ENCODE results near the gene KLHL3.
"Not testable (repeated sequence)": the region's sequence is repeated elsewhere in the genome, so short reads cannot be mapped to it uniquely, and the experiment has no call there.

Gene KLHL3, protein sequence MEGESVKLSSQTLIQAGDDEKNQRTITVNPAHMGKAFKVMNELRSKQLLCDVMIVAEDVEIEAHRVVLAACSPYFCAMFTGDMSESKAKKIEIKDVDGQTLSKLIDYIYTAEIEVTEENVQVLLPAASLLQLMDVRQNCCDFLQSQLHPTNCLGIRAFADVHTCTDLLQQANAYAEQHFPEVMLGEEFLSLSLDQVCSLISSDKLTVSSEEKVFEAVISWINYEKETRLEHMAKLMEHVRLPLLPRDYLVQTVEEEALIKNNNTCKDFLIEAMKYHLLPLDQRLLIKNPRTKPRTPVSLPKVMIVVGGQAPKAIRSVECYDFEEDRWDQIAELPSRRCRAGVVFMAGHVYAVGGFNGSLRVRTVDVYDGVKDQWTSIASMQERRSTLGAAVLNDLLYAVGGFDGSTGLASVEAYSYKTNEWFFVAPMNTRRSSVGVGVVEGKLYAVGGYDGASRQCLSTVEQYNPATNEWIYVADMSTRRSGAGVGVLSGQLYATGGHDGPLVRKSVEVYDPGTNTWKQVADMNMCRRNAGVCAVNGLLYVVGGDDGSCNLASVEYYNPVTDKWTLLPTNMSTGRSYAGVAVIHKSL

DNA sequence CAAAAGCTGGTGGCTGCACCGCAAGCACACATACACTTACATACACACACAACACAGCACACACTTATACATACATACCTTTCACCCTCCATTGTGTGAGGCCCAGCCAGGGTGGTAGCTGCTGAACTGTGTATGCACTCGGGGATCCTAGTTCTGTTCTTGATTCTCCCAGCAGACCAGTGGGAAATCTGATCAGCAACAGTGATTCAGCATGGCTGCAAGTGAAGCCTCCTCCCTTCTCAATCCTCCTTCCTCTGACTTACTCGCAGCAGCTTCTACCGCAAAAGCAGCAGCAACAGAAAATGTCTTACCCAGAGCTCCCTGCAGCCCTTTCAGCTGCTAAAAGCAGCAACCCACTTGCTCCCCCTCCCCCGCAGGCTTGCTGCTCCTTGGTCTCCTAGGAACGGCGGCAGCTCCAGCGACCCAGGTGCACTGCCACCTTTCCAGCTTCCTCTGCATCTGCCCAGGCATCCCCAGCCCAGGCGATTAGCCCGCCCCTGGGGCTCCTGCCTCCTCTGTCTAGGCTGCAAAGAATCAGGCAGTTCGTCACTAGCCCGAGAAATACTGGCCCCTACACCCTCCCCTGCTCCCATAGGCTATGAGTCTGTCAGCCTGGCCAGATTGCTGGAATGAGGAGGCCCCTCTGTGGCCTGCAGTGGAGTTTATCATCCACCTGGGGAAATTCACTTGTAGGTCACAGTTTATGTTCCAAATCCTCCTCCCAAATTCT, at the start of gene KLHL3:
Gene KLHL3, minus strand, starts transcription at position 535 of the 730 bp plus-strand sequence. Its CDS starts 443 bp downstream, at position 92.
- no peak for DNase-seq (ENCODE audit: low read depth in 2 of 2, low spot score in 1 of 2)

DNA sequence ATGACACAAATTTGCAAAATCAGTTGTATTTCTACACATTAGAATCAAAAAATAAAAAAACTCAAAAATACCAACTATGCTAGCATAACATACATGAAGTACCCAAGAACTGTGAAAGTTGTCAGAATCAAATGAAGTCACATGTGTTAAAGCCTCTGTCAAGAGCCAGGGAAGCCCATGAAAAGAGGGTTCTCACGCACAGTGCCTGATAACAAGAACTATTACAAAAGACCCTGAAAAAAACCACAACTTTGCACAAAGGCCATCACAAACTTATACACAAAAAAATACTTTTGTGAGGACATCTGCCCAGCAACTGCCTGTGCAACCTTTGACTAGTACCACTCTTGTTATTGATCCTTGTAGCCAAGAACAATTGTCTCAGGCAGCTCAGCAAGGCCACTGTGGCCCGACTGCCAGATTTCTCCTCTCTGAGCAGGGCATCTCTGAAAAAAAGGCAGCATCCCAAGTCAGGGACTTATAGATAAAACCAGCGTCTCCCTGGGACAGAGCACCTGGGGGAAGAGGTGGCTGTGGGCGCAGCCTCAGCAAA, 47.2 kb upstream of the KLHL3 start:
- DNase-seq (ENCODE audit: low read depth in 2 of 2, low spot score in 1 of 2): no peak

DNA sequence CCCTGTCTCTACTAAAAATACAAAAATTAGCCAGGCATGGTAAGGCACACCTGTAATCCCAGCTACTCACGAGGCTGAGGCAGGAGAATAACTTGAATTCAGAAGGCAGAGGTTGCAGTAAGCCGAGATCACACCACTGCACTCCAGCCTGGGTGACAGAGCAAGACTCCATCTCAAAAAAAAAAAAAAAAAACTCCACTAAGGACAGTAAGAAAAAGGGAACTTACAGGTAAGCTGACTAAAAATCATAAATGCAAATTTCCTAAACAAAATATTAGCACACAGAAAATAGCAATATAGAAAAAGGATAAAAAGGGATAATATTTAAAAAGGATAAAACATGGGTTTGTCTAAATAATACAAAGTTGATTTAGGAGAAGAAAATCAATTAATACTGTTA, 46.2 kb upstream of the KLHL3 start:
- DNase-seq (ENCODE audit: low read depth in 2 of 2, low spot score in 1 of 2): no peak

DNA sequence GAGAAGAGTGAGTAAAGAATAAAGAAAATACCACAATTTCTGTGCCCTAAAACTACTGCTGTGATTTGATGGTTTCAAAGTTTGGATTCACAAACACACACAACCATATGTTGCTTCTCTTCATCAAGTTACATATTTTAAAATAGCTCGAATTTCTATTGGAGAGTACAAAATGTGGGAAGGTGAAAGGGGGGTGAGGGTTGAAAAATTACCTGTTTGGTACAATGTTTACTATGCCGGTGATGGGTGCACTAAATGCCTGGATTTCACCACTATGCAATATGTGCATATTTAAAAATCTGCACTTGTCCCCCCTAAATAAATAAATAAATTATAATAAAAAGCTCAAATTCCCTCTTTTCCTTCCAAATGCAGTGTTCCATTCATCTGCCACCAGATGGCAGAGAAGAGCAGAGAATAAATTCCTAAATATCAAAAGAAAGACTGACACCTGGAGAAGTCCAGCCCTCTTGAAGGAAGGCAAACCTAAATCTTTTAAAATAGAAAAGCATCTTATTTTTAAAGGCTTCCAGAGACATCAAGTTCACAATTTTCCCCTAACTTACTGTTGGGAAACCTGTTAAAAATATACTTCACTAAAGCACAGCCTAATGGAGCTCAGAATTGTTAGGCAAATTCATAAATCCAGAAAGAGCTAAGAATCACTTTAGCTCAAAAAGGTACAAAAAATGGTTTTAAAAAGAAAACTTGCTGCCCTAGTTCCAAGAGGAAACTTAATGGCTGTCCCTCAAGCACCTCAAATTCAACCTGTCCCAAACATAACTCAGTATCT, 43.1 kb upstream of the KLHL3 start:
- DNase-seq (ENCODE audit: low read depth in 2 of 2, low spot score in 1 of 2): no peak

DNA sequence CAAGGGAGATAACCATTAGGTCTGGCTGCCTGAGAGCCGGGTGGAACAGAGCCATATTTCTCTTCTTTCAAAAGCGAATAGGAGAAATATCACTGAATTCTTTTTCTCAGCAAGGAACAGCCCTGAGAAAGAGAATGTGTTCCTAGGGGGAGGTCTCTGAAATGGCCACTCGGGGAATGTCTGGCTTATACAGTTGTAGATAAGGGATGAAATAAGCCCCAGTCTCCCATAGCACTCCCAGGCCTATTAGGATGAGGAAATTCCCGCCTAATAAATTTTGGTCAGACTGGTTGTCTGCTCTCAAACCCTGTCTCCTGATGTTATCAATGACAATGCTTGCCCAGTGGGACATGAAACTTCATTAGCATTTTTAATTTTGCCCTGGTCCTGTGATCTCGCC, 32.0 kb upstream of the KLHL3 start:
- not testable (repeated sequence) for DNase-seq (ENCODE audit: low read depth in 2 of 2, low spot score in 1 of 2)

DNA sequence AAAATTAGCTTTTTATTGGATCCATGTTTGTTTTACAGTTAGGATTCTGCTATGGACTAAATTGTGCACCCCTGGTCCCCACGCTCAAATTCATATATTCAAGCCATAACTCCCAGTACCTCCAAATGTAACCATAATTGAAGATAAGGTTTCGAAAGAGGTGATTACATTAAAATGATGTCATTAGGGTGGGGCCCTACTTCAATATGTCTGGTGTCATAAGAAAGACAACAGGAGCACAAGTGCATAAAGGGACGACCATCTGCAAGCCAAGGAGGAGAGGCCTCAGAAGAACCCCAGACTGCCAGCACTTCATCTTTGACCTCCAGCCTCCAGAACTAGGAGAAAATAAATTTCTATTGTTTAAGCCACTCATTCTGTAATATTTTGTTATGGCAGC, 25.7 kb upstream of the KLHL3 start:
- DNase-seq (ENCODE audit: low read depth in 2 of 2, low spot score in 1 of 2): no peak

DNA sequence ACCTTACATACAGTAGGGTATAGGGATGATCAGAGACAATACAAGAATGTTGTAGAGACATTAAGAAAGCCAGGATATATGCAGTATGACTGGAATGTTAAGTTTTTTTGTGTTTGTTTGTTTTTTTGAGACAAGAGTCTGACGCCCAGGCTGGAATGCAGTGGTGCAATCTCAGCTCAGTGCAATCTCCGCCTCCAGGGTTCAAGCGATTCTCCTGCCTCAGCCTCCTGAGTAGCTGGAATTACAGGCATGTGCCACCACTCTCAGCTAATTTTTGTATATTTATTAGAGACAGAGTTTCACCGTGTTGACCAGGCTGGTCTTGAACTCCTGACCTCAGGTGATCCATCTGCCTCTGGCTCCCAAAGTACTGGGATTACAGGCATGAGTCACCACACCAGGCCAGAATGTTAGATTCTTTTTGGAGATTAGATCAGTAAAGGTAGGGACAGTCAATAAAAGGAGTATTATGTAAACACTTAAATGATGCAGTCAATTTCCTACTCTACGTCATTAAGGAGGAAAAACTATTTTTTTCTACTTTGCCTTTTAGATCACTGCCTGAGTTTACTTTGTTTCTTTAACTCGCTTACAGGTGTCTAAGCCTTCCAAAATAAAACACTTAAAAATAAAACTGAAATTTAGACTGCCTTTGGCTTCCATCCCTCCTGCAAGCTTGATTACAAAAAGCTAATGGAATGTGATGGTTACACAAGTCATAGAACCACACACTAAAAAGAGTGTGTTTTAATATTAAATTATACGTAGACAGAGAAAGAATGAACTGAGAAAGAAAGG, 25.0 kb upstream of the KLHL3 start:
- DNase-seq (ENCODE audit: low read depth in 2 of 2, low spot score in 1 of 2): no peak

DNA sequence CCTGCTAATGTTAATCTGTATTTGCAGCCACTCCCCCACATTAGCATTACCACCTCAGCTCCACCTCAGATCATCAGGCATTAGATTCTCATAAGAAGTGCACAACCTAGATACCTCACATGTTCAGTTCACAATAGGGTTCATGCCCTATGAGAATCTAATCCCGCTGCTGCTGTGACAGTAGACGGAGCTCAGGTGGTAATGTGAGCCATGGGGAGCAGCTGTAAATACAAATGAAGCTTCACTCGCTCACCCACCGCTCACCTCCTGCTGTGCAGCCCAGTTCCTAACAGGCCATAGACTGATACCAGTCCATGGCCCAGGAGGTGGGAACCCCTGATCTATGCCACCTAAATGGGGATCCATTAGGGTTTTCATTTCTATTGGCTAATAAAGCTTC, 24.4 kb upstream of the KLHL3 start:
- DNase-seq (ENCODE audit: low read depth in 2 of 2, low spot score in 1 of 2): no peak

DNA sequence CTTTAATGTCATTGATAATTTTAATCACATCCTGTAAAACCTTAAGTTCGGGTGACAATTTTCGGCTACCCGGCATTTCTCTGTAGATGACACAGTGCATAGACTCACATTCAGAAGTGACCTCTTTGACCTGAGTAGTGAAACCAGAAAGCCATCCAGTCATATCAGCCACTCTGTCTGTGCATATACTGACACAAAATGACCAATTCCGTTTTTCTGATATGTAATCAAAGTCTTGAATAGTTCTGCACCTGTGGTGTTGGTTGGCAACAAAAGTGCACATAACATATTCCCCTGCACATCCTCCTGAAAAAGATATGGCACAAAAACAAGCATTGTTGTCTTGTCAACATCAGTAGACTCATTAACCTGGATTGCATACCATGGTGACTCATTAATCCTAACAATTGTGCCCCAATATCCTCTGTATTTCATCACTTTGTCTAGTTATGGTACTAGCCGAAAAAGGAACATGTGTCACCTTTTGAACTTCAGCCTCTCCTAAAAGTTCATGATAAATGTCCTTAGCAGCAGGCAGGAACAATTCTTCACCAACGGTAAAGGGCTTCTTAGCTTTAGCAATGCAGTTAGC, 22.9 kb upstream of the KLHL3 start:
- no peak for DNase-seq (ENCODE audit: low read depth in 2 of 2, low spot score in 1 of 2)

DNA sequence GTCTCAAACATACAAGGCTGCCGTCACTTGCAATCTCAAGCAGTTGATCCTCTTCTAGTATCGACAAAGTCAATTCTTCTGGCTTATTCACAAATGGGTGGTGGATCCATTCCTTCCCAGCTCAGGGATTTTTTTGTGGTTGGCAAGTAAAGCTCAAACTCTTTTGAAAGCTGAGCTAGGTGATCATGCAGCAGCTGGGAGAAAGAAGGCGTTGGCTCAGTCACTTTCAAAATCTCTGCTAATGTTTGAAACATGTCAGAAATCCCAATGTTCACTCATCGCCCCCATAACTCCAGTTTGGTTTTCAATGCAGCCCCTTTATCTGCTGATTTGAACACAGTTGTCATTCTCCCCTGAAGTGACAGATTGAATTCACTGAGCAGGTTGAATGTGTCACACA, 22.2 kb upstream of the KLHL3 start:
- no peak for DNase-seq (ENCODE audit: low read depth in 2 of 2, low spot score in 1 of 2)

DNA sequence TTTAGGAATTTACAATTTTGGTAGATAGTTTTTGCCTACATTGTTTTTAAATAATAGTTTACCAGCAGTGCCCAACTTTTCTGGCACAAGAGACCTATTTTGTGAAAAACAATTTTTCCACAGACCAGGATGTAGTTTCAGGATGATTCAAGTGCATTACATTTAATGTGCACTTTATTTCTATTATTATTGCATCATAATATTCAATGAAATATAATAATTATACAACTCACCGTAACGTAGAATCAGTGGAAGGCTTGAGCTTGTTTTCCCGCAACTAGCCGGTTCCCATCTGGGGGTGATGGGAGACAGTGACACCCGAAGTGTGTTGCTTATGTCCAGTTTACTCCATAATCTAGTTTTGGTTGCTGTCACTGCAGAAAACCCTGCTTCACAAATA, 21.7 kb upstream of the KLHL3 start:
- DNase-seq (ENCODE audit: low read depth in 2 of 2, low spot score in 1 of 2): no peak

DNA sequence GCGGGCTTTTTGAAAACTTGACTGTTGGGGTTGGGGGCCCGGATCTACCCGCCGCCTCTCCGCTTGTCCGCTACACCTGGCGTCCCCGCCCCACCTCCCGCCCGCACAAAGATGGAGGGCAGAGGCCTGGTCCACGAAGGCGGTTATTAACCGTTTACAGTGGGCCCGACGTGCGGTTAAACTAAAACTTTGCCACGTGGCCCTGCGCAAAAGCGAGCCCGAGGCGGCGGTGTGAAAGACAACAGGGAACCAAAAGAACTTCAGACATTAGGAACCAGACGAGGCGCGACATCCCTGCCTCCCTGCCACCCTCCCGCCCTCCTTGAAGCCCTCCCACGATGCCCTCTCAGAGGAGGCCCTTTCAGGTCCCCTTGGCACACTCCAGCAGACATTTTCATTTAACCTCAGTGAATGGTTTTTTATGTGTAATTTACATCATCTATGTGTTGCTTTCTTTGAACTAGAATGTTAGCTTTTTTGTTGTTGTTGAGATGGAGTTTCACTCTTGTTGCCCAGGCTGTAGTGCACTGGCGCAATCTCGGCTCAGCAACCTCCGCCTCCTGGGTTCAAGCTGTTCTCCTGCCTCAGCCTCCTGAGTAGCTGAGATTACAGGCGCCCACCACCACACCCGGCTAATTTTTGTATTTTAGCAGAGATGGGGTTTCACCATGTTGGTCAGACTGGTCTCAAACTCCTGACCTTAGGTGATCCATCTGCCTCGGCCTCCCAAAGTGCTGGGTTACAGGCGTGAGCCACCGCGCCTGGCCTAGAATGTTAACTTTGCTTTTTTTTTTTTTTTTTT, 19.3 kb upstream of the KLHL3 start:
- no peak for DNase-seq (ENCODE audit: low read depth in 2 of 2, low spot score in 1 of 2)

DNA sequence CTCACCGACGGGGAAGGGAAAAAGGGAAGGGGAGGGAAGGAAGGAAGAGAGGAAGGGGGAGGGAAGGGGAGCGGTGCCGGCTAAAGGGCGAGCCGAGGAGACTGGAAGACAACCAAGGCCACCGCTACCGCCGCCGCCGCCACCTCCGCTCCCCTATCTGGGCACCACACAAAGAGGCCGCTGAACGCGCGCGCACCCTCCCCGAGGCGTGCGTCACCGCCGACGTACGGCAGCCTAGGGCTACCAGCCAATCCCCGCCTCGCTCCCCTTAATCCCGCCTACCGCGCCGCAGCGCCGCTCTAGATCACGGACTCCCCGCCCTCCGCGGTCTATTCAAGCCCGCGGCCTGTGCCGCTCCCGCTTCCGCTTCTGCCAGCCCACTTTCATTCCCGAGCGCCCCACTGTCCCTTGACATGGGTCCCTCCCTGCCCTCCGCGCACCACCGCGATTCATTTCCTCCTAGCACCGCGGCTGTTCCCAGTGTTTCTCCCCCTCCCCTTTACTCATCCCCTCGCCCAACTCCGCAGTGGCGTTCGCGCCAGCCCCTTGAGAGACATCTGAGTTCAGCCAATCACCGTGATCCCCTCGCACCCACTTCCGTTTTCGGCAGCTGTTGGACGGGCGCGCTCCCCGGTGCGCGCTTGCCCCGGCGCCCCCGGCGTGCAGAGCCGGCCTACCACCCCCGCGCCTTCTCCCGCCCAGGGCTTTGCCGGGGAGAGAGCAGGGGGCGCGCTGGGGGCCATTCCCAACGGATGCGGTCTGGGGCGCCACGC, 18.5 kb upstream of the KLHL3 start, which contains the start of gene HNRNPA0:
Gene HNRNPA0, minus strand, starts transcription at position 176 of the 773 bp plus-strand sequence. CDS start 297 bp downstream, outside the sequence.
- peak; percentile 93 to 96 for DNase-seq (ENCODE audit: low read depth in 2 of 2, low spot score in 1 of 2)

DNA sequence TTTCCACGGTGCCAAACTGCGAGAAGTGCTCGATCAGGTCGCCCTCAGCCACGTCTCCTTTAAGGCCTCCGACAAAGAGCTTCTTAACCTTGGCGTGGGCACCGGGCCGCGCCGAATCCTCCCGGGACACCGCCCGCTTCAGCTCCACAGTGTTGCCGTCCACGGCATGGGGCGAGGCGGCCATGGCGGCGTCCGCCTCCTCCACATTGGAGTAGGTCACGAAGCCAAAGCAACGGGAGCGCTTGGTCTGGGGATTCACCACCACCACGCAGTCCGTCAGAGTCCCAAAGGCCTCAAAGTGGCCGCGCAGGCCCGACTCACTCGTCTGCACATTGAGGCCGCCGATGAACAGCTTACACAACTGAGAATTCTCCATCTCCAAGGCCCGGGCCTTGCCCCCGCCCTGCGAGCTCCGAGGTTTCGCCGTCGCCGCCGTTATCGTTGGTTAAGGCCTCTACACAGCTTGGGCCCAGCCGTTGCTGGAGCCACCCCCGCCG, 17.9 kb upstream of the KLHL3 start:
- no peak for DNase-seq (ENCODE audit: low read depth in 2 of 2, low spot score in 1 of 2)

DNA sequence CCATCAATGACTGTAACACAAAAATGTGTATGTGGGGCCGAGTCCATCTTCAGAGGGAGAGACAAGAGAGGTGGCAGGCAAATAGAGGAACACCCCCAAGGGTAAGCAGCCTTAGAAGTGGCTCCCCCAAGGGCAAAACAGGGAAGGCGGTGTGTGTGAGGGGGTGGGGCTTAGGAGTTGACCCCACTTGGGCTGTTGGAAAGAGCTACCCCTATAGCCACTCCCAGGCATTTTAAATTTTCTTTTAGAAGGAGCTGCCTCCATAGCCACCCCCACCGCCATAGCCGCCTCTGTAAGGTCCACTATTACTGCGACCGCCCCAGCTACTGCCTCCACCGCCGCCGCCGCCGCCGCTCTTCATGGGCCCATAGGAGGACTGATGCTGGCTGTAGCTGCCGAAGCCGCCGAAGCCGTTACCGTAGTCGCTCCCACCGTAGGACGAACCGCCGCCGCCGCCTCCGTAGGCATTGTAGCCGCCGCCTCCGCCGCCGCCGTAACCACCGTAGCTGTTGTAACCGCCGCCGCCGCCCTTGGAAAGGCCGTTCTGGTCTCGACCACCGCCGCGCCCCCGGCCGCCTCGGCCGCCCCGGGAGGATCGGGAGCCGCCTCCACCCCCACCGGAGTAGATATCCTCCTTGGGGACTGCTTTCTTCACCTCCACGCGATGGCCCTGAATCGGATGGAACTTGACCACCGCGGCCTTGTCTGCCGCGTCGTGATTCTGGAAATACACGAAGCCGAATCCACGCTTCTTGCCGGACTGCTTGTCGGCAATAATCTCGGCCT, 17.2 kb upstream of the KLHL3 start:
- peak in 1 of 2 donors; percentile 24 for DNase-seq (ENCODE audit: low read depth in 2 of 2, low spot score in 1 of 2)

DNA sequence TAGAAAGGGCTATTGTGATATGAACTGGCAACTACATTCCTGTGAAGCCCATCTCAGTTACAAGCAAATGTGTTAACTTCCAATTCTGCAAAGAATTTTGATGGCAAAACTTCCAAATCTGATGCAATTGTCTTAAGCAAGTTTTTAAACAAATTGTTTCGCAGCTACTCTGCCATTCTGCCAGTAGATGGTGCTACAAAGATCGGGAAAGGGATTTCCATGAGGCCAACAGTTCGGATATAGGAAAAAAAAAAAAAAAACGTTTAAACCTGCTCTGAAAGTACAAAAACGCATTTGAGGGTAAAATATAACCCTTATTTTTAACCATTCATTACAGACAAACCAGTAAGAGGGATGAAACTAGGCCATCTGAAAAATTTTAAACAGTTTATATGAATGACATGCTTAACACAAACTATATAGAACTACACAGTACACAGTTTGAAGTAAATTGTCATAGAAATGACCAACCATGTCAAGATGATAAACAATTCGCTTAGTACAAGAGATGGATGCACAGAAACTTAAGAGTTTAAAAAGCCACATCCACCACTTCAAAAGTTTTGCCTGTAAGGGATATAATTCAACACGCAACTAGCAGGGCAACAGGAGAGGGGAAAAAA, 16.1 kb upstream of the KLHL3 start:
- no peak for DNase-seq (ENCODE audit: low read depth in 2 of 2, low spot score in 1 of 2)

DNA sequence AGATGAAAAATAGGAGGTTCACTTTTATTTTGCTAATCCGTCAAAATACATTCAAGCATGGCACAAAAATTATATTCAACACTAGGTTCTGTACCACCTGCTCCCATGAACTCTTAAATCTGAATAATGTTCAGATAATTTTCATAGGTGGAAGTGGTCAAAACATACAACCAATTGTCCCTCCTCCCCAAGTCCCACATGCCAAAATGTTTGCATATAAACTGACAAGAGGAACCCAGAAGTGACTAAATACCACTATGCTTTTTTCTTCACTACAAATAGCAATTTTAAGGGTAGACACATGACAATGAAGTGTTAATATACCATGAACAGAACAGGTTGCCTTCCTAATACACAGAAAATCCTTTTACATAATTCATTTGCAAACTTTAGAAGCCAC, 14.5 kb upstream of the KLHL3 start:
- DNase-seq (ENCODE audit: low read depth in 2 of 2, low spot score in 1 of 2): no peak

Data from stimulated activated CD8-positive, alpha-beta memory T cell treated with anti-CD3 and anti-CD28 coated beads, Interleukin-4, amount 100 ng/mL, for 1 hour (primary cell).